ENCODE results near the gene TP53I11. TPM values are rescaled to one million over a fixed set of nuclear protein-coding genes. Genes with fewer than 3 reads are reported as not detected.

Gene TP53I11
- total RNA-seq, 2 experiments from 2014 or later, result 0.73 to 0.81 TPM

- DNase-seq, result no peak
- POLR2A ChIA-PET, result interaction anchor here (0.8 kb wide), 1 partner anchor 269 kb away, joined by 3 read pairs; no protein-coding TSS in a partner anchor
- Mint-ChIP-seq H3K27ac (no peak overlapping the region), H3K4me3 (no peak overlapping the region), H3K36me3 (ENCODE audit: low read depth) (no peaks in the 10 kb centered on the region), H3K9me3 (no peaks in the 10 kb centered on the region), H3K4me1 (no peaks in the 10 kb centered on the region), H3K27me3 (peaks cover 2% of the 10 kb centered on the region)
- CTCF ChIA-PET, result no interaction called here
Measured at GRCh38 chr11:44889266-44889665, 61.4 kb downstream of the TP53I11 start.

- no peak for DNase-seq
- Mint-ChIP-seq H3K36me3 (ENCODE audit: low read depth) (no peaks in the 10 kb centered on the region), H3K4me3 (no peak overlapping the region), H3K4me1 (peaks cover 9% of the 10 kb centered on the region), H3K27me3 (peaks cover 2% of the 10 kb centered on the region), H3K27ac (no peak overlapping the region), H3K9me3 (no peaks in the 10 kb centered on the region)
- CTCF ChIA-PET, result no interaction called here
- POLR2A ChIA-PET, result interaction anchor here (1.2 kb wide), 1 partner anchor 24 kb away, joined by 3 read pairs; no protein-coding TSS in a partner anchor
Measured at GRCh38 chr11:44887636-44888035, 63.0 kb downstream of the TP53I11 start.

GRCh38 chr11:44886790-44887140 is 63.9 kb downstream of the TP53I11 start:
- no peak for DNase-seq
- Mint-ChIP-seq H3K9me3 (no peaks in the 10 kb centered on the region), H3K4me1 (peaks cover 12% of the 10 kb centered on the region), H3K4me3 (no peak overlapping the region), H3K27me3 (peaks cover 2% of the 10 kb centered on the region), H3K36me3 (ENCODE audit: low read depth) (no peaks in the 10 kb centered on the region), H3K27ac (no peak overlapping the region)
- ChIA-PET POLR2A (interaction anchor here (1.2 kb wide), 1 partner anchor 23 kb away, joined by 3 read pairs; no protein-coding TSS in a partner anchor), CTCF (interaction anchor here (0.5 kb wide), 1 partner anchor 194 kb away, joined by 3 read pairs; no protein-coding TSS in a partner anchor)

GRCh38 chr11:44885919-44886789 is 64.5 kb downstream of the TP53I11 start:
- Mint-ChIP-seq H3K9me3 (no peaks in the 10 kb centered on the region), H3K27ac (no peak overlapping the region), H3K27me3 (peaks cover 2% of the 10 kb centered on the region), H3K36me3 (ENCODE audit: low read depth) (no peaks in the 10 kb centered on the region), H3K4me1 (peaks cover 12% of the 10 kb centered on the region), H3K4me3 (no peak overlapping the region)
- CTCF ChIA-PET, result interaction anchor here (1.0 kb wide), 1 partner anchor 25 kb away, joined by 4 read pairs; no protein-coding TSS in a partner anchor
- POLR2A ChIA-PET, result no interaction called here
- no peak for DNase-seq

GRCh38 chr11:44885065-44885810 is 65.4 kb downstream of the TP53I11 start:
- Mint-ChIP-seq H3K4me3 (no peak overlapping the region), H3K9me3 (no peaks in the 10 kb centered on the region), H3K27me3 (peaks cover 6% of the 10 kb centered on the region), H3K27ac (no peak overlapping the region), H3K36me3 (ENCODE audit: low read depth) (no peaks in the 10 kb centered on the region), H3K4me1 (peaks cover 12% of the 10 kb centered on the region)
- ChIA-PET CTCF (interaction anchor here (1.0 kb wide), 1 partner anchor 26 kb away, joined by 4 read pairs; no protein-coding TSS in a partner anchor), POLR2A (no interaction called here)
- DNase-seq, result no peak

GRCh38 chr11:44884056-44884455 is 66.6 kb downstream of the TP53I11 start:
- CTCF ChIA-PET, result no interaction called here
- H3K4me1 Mint-ChIP-seq, result peaks cover 12% of the 10 kb centered on the region
- POLR2A ChIA-PET, result no interaction called here
- no peak overlapping the region for H3K27ac Mint-ChIP-seq
- no peak overlapping the region for H3K4me3 Mint-ChIP-seq
- no peak for DNase-seq
- no peaks in the 10 kb centered on the region for H3K36me3 Mint-ChIP-seq (ENCODE audit: low read depth)
- no peaks in the 10 kb centered on the region for H3K9me3 Mint-ChIP-seq
- H3K27me3 Mint-ChIP-seq, result peaks cover 6% of the 10 kb centered on the region

- H3K36me3 Mint-ChIP-seq (ENCODE audit: low read depth), result no peaks in the 10 kb centered on the region
- H3K27me3 Mint-ChIP-seq, result peaks cover 6% of the 10 kb centered on the region
- peaks cover 12% of the 10 kb centered on the region for H3K4me1 Mint-ChIP-seq
- H3K4me3 Mint-ChIP-seq, result no peak overlapping the region
- ChIA-PET CTCF (no interaction called here), POLR2A (no interaction called here)
- DNase-seq, result no peak
- no peak overlapping the region for H3K27ac Mint-ChIP-seq
- no peaks in the 10 kb centered on the region for H3K9me3 Mint-ChIP-seq
Measured at GRCh38 chr11:44883277-44883676, 67.4 kb downstream of the TP53I11 start.

Other genes with a start within 250 kb of the TP53I11 start
- gene TSPAN18, start 223.9 kb downstream of the TP53I11 start, total RNA-seq, result 10 to 100 TPM; 38.7 to 42.3 TPM
- gene PRDM11, start 195.8 kb upstream of the TP53I11 start, total RNA-seq, result under 1 TPM; 0.78 to 0.85 TPM